ENCODE results near the gene OGA.

OGA gene

DNA sequence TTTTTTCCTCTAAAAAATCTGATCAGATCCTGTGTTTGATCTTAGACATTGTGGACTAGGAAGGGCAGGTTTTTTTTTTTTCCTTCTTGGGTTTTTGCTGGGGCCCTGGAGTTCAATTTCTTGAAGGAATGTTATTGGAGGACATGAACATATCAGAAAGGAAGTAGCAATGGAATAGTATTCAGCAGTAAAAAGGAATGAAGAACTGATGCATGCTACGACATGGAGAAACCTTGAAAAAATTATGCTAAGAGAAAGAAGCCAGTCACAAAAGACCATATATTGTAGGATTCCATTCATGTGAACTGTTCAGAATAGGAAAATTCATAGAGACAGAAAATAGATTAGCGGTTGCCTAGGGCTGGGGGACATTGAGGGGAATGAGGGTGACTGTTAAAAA, 76.3 kb downstream of the OGA start:
- Histone ChIP-seq H3K9me3 (ENCODE audit: control insufficient read depth, insufficient read depth, low read length) (no peaks in the 10 kb centered on the region), H3K27me3 (ENCODE audit: control insufficient read depth, low read length) (peaks cover 2% of the 10 kb centered on the region; the same call in 1 of the 2 replicates), H3K79me2 (ENCODE audit: control insufficient read depth, low read length) (no peaks in the 10 kb centered on the region), H3K27ac (ENCODE audit: low read depth, low read length) (no peak overlapping the region), H3K4me3 (ENCODE audit: low read length) (no peak overlapping the region), H3F3A (ENCODE audit: control insufficient read depth, insufficient read depth) (no peaks in the 10 kb centered on the region), H3K36me3 (ENCODE audit: control insufficient read depth, low read length) (no peaks in the 10 kb centered on the region), H3K4me1 (ENCODE audit: control insufficient read depth, low read length) (no peaks in the 10 kb centered on the region), H3K9me2 (replicated peaks; ENCODE audit: control insufficient read depth, low read length) (no peaks in the 10 kb centered on the region), H3K4me2 (ENCODE audit: low read length) (no peak overlapping the region), H4K20me1 (ENCODE audit: control insufficient read depth, insufficient read depth, low read depth, low read length) (no peaks in the 10 kb centered on the region)
- TF ChIP-seq EZH2phosphoT487 (IDR thresholded peaks at IDR 0.05; ENCODE audit: borderline replicate concordance, low read length) (no peak), CTCF (IDR thresholded peaks at IDR 0.05; ENCODE audit: low read depth, low read length, poor library complexity, severe bottlenecking) (no peak)

DNA sequence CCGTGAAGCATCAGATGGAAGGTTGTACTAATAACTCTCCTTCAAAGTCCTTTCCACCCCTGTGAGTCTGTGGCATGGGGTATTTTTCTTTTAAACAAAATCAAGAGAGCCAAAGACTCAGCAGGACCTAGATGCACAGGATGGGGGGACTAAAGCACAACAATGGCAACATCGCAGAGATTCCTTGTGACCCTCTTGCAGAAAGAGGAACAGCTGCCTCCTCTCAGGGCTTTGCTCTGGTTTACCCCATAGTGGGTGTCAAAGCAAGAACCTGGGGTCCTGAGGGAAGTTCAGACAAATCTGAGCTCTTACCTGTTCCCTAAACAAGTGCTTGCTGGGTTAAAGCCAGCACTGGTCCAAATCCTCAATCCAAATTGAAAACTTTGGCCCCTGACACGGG, 81.6 kb downstream of the OGA start:
- H4K20me1 ChIP-seq (ENCODE audit: control insufficient read depth, insufficient read depth, low read depth, low read length) = no peaks in the 10 kb centered on the region
- H3K9me3 ChIP-seq (ENCODE audit: control insufficient read depth, insufficient read depth, low read length) = no peaks in the 10 kb centered on the region
- no peak overlapping the region for H3K4me2 ChIP-seq (ENCODE audit: low read length)
- H3K27ac ChIP-seq (ENCODE audit: low read depth, low read length) = no peak overlapping the region
- H3K36me3 ChIP-seq (ENCODE audit: control insufficient read depth, low read length) = no peaks in the 10 kb centered on the region
- H3K4me3 ChIP-seq (ENCODE audit: low read length) = no peak overlapping the region
- H3K79me2 ChIP-seq (ENCODE audit: control insufficient read depth, low read length) = no peaks in the 10 kb centered on the region
- no peaks in the 10 kb centered on the region for H3K9me2 ChIP-seq (replicated peaks; ENCODE audit: control insufficient read depth, low read length)
- no peaks in the 10 kb centered on the region for H3F3A ChIP-seq (ENCODE audit: control insufficient read depth, insufficient read depth)
- no peaks in the 10 kb centered on the region for H3K4me1 ChIP-seq (ENCODE audit: control insufficient read depth, low read length)
- H3K27me3 ChIP-seq (ENCODE audit: control insufficient read depth, low read length) = peaks cover 14% of the 10 kb centered on the region
- TF ChIP-seq EZH2phosphoT487 (IDR thresholded peaks at IDR 0.05; ENCODE audit: borderline replicate concordance, low read length) (no peak), CTCF (IDR thresholded peaks at IDR 0.05; ENCODE audit: low read depth, low read length, poor library complexity, severe bottlenecking) (no peak)

Data from DOHH2 (cell line).